Measurements from ENCODE around the gene PREX1.

Gene PREX1

DNA sequence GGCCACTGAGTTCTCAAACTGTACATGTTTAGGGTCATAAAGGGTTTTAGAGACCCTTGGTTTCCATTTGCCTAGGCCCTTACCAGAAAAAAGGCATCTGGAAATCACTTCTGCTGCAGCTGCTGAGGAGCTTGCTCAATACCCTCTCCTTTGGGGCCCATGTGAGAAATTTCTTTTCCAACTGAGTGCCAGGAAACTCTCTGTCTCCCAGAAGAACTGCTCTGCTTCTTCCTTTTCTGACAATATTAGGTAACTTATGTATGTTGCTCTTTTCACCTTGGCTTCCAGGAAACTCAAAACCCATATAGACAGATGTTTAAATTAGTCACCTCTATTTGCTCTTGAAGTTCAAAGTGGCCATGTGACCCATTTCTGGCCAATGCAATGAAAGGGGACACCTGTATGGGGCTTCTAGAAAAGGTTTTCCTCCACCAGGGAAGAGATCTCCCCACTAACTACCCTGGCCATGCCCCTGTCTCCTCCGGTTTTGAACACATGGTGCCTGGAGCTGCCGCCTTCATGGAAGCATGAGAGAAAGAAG is 121.6 kb downstream of the PREX1 start:
- no peak for DNase-seq

DNA sequence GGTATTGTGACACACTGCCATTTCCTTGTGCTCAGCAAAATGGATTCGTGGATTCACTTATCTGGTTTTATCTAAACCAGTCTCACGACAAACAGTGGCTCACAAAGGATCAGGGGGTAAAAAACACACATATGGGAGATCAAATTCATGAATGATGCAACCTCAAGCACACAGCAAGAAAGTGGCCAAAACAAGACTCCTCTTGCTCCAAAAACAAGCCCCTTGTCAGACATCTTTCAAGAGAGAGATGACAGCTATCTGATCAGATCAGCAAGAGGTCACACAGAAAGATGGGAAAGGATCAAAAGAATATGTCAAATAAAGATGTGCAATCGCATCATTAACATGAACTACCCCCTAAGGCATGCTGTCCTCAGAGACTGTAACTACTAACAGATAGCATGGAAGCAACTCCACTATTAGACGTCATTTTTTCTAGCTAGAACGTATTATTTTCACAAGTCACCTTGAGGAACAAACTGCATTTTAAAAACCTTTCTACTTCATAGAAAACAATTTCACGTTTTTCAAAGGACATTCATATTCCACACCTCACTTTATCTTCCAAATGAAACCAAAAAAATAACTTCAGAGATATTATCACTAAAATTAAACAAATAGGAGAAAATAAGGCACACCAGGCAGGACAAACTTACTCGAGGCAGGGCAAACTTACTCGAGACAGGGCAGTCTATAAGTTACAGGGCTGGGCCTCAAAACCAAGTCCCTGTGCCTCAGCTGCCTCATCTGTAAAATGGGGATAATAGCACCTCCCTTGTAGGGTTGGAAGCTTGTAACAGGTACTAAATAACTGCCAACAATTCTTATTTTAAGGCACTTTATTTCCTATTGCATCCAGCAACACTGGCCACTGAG is 122.3 kb downstream of the PREX1 start:
- DNase-seq = no peak

DNA sequence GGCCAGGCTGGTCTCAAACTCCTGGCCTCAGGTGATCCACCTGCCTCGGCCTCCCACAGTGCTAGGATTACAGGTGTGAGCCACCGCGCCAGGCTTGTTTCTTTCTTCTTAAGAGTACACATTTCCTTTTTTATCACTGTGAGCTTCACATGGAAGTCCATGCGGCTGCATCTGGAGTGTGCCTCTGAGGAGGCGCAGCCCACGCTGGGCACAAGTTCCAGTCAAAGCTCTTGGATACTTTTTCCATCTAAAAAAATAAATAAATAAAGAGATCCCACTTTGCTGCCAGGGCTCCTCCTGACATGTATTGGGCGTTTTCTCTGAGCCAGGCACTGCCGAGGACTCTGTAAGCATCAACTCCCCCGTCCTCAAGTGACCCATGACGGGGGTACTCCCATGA is 123.0 kb downstream of the PREX1 start:
- DNase-seq = no peak

DNA sequence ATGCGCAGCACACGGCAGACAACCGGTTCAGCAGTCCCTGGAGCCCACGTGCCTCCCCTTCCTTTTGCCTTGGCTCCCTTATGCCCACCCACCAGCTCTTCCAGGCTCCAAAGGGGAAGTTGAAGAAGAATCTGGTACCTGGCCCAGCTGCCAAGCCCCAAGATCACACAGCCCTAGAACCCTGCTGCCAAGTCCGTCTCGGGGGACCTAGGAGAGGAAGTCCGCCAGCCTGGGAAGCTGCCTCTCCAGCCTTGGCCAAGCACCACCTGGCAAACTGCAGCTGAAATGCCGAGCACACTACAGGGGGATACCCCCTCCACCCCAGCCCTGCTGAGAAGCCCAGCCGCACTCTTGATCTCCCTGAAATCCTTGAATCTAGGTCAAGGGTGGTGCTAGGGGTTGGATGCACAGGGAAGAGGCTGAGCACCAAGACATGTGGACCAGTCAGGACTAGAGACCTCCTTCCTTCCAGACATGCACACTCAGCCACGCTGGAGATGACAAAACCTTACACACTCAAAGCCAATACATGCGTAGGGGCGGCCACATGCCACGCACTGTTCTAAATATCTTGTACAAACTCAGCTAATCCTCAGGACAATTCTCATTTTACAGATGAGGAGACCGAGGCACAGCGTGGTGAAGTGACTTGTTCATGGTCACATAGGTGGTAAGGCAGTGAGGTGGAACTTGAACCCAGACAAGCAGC is 124.1 kb downstream of the PREX1 start:
- peak in 28 of 56 donors; percentile 27 to 68 (median 50) for DNase-seq

DNA sequence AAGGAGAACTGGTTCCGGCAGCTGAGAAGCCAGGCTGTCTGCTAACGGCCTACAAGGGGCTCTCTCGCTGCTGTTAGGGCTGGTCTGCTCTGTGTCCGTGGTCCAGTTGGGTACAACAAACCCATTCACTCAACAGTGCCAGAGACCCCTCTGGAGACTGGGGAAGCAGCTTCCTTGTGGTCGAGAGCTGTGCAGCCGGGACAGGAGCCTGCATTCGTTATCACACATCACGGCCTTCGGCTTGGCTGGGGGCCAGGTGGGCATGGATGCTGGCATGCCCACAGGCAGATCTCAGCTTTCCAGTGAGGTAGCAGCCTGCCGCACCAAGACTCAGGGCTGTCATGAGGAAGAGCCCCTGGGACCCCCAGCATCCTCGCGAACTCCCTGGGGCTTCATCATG is 124.7 kb downstream of the PREX1 start:
- peak in 28 of 56 donors; percentile 21 to 79 (median 50) for DNase-seq

DNA sequence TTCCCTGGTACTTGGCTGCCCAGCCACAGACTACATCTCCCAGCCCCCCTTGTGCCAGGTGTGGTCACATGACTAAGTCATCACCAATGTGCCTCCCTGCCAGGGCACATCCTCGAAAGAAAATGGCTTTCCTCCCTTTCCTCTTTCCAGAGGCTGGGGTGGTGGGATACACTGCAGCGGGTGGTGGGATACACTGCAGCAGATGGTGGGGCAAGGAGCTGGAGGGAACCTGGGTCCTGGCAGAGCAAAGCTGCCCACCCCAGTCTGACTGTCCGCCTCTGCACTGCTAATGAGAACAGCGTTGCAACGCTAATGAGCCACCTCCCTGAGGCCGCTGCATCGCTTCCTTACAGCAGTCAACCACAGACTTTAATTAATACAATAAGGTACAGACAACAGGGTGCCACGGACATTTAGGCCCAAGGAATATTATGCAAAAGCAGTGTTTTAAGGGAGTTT is 125.3 kb downstream of the PREX1 start:
- peak in 1 of 56 donors; percentile 25 for DNase-seq

DNA sequence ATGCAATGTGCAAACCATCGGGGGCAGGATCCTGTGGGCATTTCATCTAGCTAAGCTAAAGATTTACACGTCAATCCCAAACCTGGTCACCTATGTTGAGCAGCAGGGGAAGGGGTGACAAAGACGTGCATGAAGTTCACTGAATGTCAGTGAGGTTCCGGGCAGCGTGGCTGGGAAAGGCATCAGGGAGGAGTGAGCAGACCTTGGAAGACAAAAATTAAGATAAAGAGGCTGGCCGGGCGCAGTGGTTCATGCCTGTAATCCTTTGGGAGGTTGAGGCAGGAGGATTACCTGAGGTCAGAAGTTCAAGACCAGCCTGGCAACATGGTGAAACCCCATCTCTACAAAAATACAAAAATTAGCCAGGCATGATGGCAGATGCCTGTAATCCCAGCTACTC is 126.1 kb downstream of the PREX1 start:
- DNase-seq = no peak

DNA sequence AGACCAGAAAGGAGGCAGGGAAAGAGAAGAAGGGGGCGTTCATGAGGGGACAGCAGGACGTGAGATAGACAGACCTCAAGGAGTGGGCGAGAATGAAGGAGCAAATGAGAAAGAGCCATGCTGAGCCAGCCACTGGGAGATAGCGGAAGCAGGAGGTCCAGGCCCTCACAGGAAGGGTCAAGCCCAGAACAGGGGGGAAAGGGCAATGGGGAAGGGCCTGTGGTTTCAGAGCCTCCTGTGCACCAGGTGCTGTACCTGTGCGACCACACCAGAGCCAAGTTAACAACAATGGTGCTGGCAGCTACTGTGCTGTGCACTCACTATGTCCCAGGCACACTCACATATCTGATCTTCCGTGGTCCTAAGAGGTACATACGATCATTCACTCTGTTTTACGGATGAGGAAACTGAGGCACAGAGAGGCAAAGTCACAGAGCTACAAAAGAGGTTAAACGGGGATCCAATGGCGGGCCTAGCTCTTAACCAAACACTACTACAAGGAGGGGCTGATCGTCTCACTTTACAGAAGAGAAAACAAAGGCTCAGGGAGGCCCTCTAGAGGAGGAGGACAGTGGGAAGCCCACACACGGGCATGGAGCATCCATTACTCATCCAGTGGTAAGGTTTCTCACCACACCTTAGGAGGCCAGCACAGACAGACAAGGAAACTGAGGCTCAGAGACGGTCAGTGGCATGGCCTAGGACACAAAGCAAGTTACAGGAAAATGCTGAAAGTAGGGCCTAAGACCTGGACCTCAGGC is 129.1 kb downstream of the PREX1 start:
- no peak for DNase-seq

DNA sequence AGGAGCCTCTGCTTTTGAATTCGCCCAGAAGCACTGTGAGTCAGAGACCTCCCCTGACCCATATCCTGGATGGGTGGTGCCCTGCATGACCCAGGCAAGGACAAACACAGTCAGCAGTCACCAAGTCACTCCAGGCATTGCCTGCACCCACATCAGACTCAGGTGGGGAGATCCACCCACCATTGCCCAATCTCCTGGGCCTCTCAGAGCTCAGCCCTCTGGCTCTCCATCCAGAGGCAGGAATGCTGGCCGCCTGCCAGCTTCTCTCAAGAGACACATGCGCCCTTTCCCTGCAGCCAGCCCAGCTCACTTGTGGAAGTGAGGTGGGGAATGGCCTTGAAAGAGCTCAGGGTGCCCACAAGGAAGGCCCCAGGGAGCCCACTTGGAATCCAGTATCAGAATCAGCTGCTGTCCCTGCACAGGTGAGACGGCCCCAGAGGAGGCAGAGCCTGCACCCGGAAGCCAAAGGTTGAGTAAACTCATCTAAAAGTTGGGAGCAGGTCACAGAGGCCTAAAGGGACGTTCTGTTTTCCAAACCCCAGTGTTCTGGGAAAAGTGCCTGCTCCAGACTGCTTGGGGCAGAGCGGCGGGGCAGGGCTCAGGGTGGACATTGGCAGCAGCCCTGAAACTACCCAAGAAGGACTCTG is 129.8 kb downstream of the PREX1 start:
- peak in 26 of 56 donors; percentile 14 to 82 (median 40) for DNase-seq

DNA sequence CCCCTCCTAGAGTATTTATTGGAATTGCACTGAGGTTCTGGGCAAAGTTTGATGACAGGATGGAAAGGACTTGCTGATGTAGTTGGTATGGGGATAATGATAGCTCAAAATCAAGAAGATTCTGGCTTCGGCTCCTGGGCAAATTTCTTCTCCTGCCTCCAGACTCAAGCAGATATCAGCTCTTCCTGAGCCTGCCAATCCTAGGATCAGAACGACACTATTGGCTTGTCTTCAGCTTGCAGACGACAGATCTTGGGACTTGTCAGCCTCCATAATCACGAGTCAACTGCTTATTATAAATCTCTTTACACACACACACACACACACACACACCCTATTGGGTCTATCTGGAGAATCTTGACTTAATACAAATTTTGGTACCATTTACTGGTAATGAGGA is 131.1 kb downstream of the PREX1 start:
- DNase-seq = no peak

DNA sequence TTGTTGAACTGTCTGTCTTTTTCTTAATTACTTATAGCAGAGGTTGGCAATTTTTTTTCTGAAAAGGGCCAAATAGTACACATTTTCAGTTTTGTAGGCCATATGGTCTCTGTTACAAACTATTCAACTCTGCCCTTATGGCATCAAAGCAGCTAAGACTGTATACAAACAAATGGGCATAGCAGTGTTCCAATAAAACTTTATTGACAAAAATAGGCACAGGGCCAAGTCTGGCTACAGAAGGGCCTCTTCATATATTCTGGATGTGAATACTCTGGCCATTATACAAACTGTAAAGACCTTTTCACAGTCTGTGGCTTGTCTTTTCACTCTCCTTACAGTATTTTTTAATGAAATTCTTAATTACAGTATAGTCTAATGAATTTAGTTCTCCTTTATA is 132.1 kb downstream of the PREX1 start:
- no peak for DNase-seq

DNA sequence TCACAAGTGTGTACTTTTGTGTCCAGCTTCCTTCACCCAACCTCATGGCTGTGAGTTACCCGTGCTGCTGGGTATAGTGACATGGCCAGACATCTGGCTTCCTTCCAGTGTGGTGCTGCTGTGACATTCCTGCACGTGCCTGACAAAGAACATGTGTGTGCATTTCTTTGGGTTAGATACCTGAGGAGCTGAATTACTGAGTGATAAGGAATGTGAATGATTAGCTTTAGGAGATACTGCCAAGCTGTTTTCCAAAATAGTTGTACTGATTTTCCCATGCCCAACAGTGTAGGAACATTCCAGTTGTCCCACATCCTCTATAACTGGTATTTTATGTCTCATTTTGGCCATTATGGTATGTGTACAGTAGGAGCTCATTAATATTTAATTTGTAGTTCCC is 132.5 kb downstream of the PREX1 start:
- no peak for DNase-seq

DNA sequence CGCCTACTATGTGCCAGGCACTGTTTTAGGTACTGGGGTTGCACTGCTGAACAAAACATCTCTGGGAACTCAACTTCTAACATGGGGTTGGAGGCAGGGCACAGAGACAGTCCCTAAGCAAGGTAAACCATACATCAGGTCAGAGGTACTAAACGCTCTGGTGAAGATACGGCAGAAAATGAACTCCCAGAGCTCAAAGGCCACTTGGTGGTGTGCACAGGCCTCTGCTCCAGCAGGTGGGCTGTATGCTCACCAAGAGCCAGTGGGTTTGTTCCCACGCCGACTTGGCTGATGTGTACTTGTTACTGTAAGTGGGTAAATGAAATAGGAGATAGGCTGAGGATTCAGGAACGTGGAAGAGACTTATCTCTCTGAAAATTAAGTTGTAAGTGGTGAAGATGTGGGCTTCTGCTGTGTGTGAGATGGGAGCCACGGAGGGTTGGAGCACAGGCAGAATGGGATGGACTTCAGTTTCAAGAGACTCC is 133.4 kb downstream of the PREX1 start:
- no peak for DNase-seq

DNA sequence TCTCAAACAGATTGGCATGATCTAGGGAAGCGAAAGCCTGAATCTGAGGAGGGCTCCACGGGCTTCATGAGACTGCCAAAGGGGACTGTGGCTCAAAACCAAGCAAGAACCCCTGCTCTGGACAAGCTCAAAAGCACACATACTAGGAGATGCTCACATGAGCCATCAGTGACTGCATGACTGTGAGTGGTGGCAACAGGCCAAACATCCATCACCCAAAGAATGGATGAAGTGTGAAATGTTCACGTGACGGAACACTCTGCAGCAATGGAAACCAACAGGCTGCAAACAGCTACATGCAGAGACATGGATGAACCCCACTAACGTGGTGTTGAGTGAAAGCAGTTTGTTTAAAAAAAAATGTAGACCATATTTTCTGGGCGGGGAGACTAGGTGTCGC is 136.3 kb downstream of the PREX1 start:
- peak in 26 of 56 donors; percentile 14 to 72 (median 53) for DNase-seq

DNA sequence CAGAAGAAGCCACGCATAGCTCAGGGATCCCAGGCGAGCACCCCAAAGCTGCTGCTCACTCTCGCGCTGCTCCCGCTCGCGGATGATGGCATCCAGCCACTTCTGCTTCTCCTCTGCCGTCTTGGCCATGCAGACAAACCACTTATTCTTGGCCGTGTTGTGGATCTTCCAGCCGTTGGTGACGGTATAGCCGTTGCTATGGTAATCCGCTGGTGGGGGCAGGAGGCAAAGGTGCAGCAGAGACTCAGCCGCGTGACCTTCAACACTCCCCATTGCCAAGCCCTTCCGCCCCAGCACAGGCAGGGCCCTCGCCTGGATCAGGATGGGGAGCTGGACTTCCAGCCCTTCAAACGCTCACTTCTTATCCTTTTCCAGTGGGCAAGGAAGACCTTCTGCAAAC is 136.9 kb downstream of the PREX1 start:
- DNase-seq = peak in 17 of 56 donors; percentile 14 to 61 (median 35)

DNA sequence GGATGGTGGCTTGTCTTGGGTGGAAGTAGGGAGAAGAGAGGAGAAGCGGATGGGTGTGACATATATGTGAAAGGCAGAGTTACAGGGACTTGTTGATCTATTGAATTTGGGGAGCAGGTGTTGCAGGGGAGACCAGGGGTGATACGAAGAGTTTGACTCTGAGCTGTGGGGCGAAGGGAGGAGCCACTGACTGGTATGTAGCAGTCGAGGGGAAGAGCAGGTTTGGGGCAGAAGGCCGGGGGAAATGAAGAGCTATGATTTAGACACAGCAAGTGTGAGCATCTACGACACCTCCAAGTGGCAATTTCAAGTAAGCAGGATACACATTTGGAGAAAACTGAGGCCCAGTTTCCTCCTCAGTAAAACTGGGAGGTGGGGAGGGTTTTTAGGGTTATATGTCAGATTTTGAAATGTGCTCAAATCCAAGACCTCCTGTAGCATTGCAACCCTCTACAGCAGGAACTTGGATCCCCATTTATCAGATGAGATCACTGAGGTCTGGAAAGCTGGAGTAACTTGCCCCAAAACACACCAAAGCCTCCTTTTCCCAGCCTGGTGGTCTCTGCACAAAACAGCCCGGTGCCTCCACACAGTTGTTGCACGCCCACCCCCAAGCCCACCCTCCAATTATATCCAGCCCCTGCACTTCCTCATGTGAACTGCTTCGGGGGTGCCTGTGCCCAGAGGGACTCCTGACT is 137.8 kb downstream of the PREX1 start:
- no peak for DNase-seq

DNA sequence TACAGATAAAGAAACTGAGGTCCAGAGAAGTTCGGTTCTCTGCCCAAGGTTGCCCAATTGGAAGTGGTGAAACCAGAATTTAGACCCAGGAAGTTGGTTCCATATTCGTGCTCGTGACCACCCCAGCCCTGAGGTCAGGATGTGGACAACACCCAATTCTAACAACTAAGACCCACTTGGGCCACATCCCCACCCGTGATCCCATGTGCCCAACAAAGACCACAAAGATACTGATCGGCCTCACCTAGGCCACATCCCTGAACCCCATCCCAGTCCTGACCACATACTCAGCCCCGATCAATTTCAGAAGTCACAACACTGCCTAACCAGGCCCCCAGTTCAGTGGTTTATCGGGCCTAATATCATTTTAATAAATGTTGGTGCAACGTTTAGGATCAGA is 138.4 kb downstream of the PREX1 start:
- DNase-seq = no peak

DNA sequence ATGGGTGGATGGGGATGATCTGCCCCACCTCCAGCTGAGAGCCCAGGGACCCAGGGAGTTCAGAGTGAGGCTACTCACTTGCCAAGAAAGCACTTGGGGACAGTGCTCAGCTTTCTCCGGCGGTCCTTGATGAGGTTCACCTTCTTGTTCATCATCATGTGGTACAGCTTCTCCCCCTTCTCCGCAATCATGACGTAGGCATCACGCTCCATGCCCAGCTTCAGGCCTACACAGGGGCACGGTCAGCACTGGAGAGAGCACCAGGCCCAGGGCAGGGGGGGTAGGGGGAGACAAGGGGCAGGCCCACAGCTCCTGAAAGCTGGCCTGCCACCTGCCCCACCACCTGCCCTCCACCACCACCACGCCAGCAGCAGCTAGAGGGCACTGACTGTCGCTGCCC is 139.2 kb downstream of the PREX1 start:
- DNase-seq = no peak

DNA sequence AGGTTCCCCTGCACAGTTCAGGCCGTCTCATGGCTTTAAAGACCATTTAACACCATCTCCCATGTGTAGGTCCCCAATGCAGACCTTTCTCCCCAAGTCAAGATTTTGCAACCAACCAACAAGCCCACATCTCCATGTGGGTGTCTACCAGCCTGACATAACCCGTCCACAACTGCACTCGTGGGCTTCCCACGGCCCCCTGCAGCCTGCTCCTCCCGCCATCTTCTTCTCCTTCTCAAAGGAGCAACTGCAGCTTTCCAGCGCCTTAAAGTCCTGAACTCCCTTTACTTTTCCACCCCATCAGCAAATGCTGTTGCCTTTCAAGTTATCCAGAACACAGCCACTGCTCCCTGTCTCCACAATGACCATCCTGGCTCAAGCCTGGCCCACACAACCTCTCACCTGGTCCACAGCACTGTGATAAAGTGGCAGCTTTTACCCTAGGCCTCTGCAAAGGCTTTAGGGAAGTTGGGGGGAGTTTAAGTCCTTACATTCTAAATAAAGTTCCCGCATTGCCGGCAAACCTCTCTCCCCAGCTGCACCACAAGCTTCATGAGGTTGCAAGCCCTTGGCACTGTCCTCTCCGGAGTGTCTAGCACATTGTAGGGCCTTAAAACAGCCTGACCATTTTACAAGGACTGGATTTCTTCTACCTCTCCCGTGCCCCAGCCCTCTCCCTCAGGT is 140.5 kb downstream of the PREX1 start:
- no peak for DNase-seq
